Measurements from ENCODE around the gene FMNL2.

The FMNL2 gene

GRCh38 chr2:152624805-152625204 is 289.8 kb downstream of the FMNL2 start:
- no peak for DNase-seq

DNA sequence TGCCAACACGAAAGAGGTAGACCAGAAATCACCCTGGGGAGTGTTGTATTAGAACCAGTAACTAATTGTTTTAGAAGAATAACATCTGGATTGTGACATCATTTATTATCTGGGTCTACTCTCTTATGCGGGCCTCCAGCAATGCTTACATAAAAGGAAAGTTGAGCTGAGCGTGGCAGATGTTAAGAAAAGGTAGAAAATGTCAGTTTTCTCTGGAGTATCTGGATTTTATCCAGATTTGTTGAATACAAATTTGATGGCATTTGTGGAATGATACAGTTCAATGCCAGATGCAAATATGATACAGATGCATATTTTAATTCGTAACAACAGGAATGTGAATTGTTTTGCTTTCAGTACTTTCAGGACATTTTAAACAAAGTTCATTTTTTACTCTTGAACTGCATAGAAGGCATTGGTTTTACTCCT is 292.0 kb downstream of the FMNL2 start:
- no peak for DNase-seq

- DNase-seq: no peak
Measured at GRCh38 chr2:152627351-152627957, 292.5 kb downstream of the FMNL2 start.

GRCh38 chr2:152629202-152629601 is 294.2 kb downstream of the FMNL2 start:
- no peak for DNase-seq

DNA sequence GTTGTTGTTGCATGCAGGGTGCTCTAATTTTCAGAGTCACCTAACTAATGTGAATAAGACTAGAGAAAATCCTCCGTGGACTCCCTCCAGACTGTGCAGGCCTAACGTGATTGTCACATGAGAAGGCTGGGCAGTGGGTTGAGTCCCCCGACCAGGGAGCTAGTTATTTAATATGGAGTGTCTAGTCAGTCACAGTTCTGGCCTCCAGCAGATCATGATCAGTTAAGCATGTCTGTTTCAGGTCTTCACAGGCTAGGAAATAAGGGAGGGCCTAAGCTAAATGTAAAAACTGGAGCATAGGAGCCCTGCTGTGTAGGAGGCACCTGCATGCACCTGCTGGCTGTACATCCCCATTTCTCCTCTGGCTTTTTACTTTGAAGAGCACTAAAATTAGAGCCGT is 295.5 kb downstream of the FMNL2 start:
- DNase-seq: no peak

DNA sequence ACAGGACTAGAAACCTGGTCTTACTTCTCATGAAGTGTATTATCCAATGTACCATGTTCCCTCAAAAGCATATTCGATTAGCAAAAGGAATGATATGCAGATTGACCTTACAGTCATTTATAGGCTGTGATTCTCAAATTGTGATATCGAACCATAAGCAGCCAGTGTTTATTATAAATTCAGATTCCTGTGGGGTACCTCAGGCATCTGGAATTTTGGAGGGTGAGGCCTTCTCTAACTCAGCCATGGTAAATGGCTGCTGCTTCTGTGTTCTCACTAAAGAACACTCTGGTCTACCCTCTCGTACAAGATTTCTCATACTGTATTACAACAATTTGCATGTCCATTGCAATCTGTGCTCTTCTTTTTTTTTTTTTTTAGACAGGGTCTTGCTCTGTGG is 297.8 kb downstream of the FMNL2 start:
- DNase-seq: no peak

DNA sequence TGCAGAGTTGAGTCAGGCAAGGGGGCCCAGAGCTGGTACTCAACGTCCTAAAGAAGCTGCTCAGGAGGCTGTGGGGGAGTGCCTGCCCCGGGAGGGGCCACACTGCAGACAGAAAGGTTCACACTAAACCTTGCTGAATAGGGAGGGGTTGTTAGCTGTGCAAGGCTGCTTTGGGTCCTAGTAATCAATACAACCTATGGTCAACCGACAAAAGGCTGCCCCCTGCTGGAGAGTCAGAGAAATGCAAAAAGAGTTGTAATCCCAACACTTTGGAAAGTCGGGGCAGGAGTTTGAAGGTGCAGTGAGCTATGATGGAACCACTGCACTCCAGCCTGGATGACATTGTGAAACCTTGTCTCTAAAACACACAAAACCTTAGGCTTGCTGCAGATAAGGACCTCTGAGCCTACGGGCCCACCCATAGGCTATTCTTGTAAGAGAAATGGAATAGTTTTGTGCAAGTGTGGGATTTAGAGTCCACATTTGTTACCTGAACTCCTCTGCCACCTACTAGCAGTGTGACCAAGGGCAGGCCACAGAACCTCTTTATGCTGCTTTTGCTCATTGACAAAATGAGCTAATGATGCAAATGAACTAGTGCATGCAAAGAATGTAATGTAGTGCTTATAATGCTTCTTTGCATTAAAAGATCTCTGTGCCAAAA is 300.8 kb downstream of the FMNL2 start:
- DNase-seq: peak; percentile 74

- no peak for DNase-seq
Measured at GRCh38 chr2:152637251-152637650, 302.3 kb downstream of the FMNL2 start.

- DNase-seq: no peak
Measured at GRCh38 chr2:152638056-152638455, 303.1 kb downstream of the FMNL2 start.

DNA sequence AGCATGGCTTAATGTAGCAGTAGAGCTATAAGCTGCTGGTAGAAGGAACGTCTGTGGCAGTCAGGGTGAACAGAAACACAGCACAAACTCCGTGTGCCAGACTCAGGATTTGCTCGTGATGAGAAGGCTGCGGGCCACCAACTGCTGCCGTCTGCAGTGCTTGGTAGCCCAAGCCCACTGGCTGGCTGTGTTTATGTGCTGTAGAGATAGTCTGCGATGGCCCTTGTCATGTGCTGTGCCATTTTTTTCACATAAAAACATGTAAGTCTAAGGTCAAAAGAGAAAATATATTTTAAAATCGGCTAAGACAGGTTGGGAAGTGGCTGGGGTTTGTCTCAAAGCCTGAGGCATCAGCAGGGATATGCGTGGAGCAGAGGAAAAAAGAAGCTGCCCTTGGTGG is 303.6 kb downstream of the FMNL2 start:
- no peak for DNase-seq

GRCh38 chr2:152644189-152644873 is 309.4 kb downstream of the FMNL2 start:
- no peak for DNase-seq

DNA sequence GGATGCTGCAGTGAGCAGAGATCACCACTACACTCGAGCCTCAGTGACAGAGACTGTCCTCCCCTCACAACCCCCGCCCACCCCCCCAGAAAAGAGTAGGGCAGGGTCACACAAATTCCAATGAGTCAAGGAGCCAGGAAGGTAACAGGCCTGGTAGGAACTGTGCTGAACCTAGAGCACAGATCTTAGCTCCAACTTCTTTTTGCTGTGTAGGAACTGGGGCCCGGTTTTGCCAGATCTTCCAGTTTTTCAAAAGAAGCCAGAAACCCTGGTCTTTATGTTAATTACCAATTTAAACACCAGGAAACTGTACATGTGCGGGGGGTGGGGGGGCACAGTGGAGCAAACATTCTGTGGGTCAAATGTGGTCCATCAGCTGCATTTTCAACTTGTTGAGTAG is 311.3 kb downstream of the FMNL2 start:
- DNase-seq: no peak

- no peak for DNase-seq
Measured at GRCh38 chr2:152646775-152647174, 311.8 kb downstream of the FMNL2 start.

- peak; percentile 43 for DNase-seq
Measured at GRCh38 chr2:152647552-152647951, 312.6 kb downstream of the FMNL2 start.

GRCh38 chr2:152648336-152648735 is 313.4 kb downstream of the FMNL2 start:
- no peak for DNase-seq

DNA sequence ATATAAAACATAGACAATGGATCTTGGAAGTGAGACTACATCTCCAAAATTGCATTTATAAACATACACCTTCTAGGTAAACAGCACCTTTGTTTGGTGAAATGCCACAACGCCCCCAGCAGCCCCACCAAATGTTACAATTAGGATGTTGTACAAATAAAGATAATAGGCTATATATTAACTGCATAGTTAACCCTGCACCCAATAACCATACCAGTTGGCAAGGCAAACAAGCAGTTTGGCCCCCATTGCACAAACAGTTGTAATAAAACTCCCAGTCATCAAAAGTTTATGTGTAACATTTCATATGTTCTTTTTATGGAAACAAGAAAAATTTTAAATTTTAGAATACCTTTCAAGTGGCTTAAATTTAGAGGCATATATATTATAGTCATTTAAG is 315.0 kb downstream of the FMNL2 start:
- no peak for DNase-seq

DNA sequence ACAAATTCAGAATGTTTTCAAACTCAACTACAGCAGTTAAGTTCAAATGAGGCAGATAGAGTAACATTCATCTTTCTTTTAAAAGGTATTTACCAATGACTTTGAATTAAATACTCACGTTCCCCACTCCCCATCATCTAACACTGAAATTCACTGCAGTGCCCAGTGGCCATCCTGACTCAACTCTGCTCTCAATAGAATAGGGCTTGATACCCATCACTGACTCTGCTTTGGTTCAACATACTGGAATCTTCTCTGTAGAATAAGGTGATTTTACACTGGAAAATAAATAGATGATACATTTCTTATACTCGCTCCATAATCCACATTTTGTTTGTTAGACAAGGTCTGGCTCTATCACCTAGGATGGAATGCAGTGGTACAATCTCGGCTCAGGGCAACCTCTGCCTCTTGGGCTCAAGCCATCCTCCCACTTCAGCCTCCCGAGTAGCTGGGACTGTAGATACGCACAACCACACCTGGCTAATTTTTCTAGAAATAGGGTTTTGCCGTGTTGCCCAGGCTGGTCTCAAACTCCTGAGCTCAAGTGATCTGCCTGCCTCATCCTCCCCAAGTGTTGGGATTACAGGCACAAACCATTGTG is 315.9 kb downstream of the FMNL2 start:
- no peak for DNase-seq

DNA sequence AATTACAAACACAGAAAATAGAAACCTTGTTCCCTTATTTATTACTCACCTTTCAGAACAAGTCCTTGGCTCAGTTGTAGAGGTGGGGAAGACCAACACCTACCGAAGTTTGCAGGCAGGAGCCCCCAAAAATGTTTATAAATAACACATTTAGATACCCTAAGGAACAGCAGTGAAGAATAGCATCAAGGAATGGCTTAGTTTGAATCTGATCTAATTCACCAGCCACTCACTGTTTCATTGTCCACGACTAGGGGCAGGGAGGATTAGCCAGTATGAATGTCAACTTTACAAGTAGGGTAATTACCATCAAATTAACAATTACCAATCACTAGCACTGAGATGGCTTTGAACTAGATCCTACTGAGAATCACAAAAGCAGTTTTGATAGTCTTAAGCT is 316.9 kb downstream of the FMNL2 start:
- no peak for DNase-seq

- DNase-seq: no peak
Measured at GRCh38 chr2:152655880-152656279, 320.9 kb downstream of the FMNL2 start.

DNA sequence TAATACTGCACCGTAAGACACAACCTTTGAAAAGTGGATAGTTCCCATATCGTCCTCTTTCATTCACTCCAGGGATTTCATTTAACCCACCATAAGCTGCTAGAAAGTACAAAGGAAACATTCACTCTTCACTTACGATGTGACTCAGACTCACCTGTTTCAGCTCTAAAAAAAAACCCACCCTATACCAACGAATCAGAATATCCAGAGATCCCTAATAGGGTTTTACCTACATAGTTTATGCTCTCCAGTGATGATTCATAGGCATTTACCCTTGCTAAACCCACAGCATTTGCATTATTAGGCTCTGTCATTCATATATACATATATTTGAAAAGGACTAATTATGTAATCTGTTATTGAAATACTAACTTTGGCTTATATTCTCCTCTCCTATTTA is 322.1 kb downstream of the FMNL2 start:
- DNase-seq: no peak

GRCh38 chr2:152658221-152658620 is 323.2 kb downstream of the FMNL2 start:
- no peak for DNase-seq

DNA sequence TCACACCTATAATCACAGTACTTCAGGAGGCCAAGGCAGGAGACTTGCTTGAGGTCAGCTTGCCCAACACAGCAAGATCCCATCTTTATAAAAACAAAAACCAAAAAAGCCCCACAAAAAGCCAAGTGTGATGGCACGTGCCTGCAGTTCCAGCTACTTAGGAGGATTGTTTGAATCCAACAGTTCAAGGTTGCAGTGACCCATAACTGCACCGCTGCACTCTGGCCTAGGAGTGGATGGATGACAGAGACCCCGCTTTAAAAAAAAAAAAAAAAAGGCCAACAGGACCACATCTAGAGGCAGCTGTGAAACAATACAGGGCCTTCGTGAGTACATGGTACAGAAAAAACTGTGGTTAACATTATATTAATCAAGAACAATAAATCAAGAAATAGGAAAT is 326.1 kb downstream of the FMNL2 start:
- no peak for DNase-seq

DNA sequence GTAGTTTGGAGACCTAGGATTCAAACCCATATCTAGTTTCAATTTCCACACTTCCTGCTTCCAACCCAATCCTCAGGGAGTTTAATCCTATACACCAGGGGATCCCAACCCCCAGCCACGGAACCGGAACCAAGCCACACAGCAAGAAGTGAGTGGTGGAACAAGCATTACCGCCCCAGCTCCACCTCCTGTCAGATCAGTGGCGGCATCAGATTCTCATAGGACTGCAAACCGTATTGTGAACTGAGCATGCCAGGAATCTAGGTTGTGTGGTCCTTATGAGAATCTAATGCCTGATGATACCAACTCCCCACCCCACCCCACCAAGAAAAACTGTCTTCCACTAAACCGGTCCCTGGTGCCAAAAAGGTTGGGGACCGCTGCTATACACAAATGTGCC is 329.8 kb downstream of the FMNL2 start:
- no peak for DNase-seq

DNA sequence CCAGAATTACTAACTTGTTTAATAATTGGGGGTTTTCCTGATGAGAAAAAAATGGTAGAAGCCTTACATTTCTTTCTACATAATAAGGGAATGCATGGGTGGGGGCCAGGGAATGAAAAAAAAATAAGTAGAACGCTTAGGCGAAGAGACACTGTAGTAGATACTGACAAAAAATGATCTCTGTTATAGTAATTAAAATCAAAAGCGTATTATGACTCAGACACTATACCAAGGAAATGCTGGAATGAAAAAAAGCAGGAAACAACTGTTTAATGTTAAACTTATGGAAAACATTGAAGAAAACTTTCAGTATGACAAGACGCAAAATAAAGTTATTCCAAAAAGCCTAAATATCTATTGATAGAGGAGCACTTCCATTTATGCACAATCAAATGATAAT is 339.4 kb downstream of the FMNL2 start:
- DNase-seq: no peak

Data from femur (tissue), 1 donor.